ENCODE measurements around the gene FBXL17. TPM values are rescaled to one million over a fixed set of nuclear protein-coding genes. Genes with fewer than 3 reads are reported as not detected.

FBXL17 gene
- total RNA-seq, 1 experiment from 2014 or later: 5.3 TPM

GRCh38 chr5:107888541-107888940 lies 493.4 kb downstream of the FBXL17 start:
- H3K4me3 Mint-ChIP-seq: no peak overlapping the region
- Histone ChIP-seq H3K27ac (ENCODE audit: insufficient read length, low read depth, low read length) (no peak overlapping the region), H3K79me2 (ENCODE audit: insufficient read depth, low read length) (no peaks in the 10 kb centered on the region), H3K23ac (ENCODE audit: insufficient read length, low read depth, low read length) (no peak overlapping the region), H2BK12ac (ENCODE audit: insufficient read length, low read depth, low read length) (no peak overlapping the region), H4K5ac (ENCODE audit: insufficient read length, low read depth, low read length) (no peak overlapping the region), H3K14ac (ENCODE audit: insufficient read depth, low read length) (no peak overlapping the region), H3K79me1 (ENCODE audit: insufficient read depth, low read depth, low read length, poor library complexity, severe bottlenecking) (no peaks in the 10 kb centered on the region), H3T11ph (ENCODE audit: low read length) (no peak overlapping the region), H2BK20ac (ENCODE audit: low read depth, low read length, poor library complexity, severe bottlenecking) (no peak overlapping the region), H2AK5ac (ENCODE audit: insufficient read length, low read length) (no peak overlapping the region), H3K56ac (ENCODE audit: insufficient read length, low read depth, low read length) (no peak overlapping the region), H2BK120ac (ENCODE audit: low read depth, low read length, poor library complexity, severe bottlenecking) (no peak overlapping the region), H3K4me1 (ENCODE audit: insufficient read depth, low read length) (no peaks in the 10 kb centered on the region), H2BK15ac (ENCODE audit: low read depth, low read length) (no peak overlapping the region), H4K91ac (ENCODE audit: insufficient read length, low read depth, low read length) (no peak overlapping the region), H3K27me3 (ENCODE audit: insufficient read depth, low read length) (no peaks in the 10 kb centered on the region), H3K23me2 (ENCODE audit: insufficient read length, low read depth, low read length, poor library complexity, severe bottlenecking) (no peaks in the 10 kb centered on the region), H3K18ac (ENCODE audit: insufficient read length, low read depth, low read length) (no peak overlapping the region), H3K9me3 (ENCODE audit: control insufficient read depth, low read depth, low read length) (no peaks in the 10 kb centered on the region), H2AFZ (ENCODE audit: low read length) (no peak overlapping the region), H3K9ac (ENCODE audit: extremely low read depth, insufficient read length, low read length) (no peak overlapping the region), H2BK5ac (ENCODE audit: insufficient read length, low read length) (no peak overlapping the region), H3K4ac (ENCODE audit: low read depth, low read length) (no peak overlapping the region), H3K4me2 (ENCODE audit: insufficient read depth, insufficient read length, low read length) (no peak overlapping the region), H4K8ac (replicated peaks; ENCODE audit: insufficient read length, low read depth, low read length) (no peak overlapping the region), H4K20me1 (ENCODE audit: control insufficient read depth, insufficient read depth, insufficient read length) (no peaks in the 10 kb centered on the region)
- H3K9me3 Mint-ChIP-seq: no peaks in the 10 kb centered on the region
- no peaks in the 10 kb centered on the region for H3K36me3 Mint-ChIP-seq (ENCODE audit: insufficient read depth in 1 of 3, low read depth in 3 of 3)
- no peak for DNase-seq
- no CpG with 5 or more reads among the region's 4 CpGs for WGBS (ENCODE audit: extremely low coverage, insufficient read length, low lambda C conversion rate)
- H3K4me1 Mint-ChIP-seq: peaks cover 10 to 18% of the 10 kb centered on the region in 2 experiments
- no peaks in the 10 kb centered on the region for H3K27me3 Mint-ChIP-seq (ENCODE audit: low read depth)
- H3K27ac Mint-ChIP-seq: no peak overlapping the region
- TF ChIP-seq, protein P1, sequence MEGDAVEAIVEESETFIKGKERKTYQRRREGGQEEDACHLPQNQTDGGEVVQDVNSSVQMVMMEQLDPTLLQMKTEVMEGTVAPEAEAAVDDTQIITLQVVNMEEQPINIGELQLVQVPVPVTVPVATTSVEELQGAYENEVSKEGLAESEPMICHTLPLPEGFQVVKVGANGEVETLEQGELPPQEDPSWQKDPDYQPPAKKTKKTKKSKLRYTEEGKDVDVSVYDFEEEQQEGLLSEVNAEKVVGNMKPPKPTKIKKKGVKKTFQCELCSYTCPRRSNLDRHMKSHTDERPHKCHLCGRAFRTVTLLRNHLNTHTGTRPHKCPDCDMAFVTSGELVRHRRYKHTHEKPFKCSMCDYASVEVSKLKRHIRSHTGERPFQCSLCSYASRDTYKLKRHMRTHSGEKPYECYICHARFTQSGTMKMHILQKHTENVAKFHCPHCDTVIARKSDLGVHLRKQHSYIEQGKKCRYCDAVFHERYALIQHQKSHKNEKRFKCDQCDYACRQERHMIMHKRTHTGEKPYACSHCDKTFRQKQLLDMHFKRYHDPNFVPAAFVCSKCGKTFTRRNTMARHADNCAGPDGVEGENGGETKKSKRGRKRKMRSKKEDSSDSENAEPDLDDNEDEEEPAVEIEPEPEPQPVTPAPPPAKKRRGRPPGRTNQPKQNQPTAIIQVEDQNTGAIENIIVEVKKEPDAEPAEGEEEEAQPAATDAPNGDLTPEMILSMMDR (conservative IDR thresholded peaks at IDR 0.05): no peak
